ENCODE measurements around the gene SEH1L.
"Not testable (repeated sequence)": the region's sequence is repeated elsewhere in the genome, so short reads cannot be mapped to it uniquely, and the experiment has no call there.

The SEH1L gene

GRCh38 chr18:12968115-12968514, 20.3 kb downstream of the SEH1L start:
- TF ChIP-seq CTCF (IDR thresholded peaks at IDR 0.05; ENCODE audit: extremely low read depth, missing control alignments), result no peak
- DNase-seq (ENCODE audit: low spot score), result no peak

GRCh38 chr18:12968619-12969018, 20.8 kb downstream of the SEH1L start:
- TF ChIP-seq CTCF (IDR thresholded peaks at IDR 0.05; ENCODE audit: extremely low read depth, missing control alignments), result no peak
- DNase-seq (ENCODE audit: low spot score), result no peak

- no peak for DNase-seq (ENCODE audit: low spot score)
- no peak for TF ChIP-seq CTCF (IDR thresholded peaks at IDR 0.05; ENCODE audit: extremely low read depth, missing control alignments)
Observed at GRCh38 chr18:12973562-12974213, 25.9 kb downstream of the SEH1L start.

- no peak for TF ChIP-seq CTCF (IDR thresholded peaks at IDR 0.05; ENCODE audit: extremely low read depth, missing control alignments)
- DNase-seq (ENCODE audit: low spot score), result no peak
Observed at GRCh38 chr18:12975488-12975887, 27.7 kb downstream of the SEH1L start.

- no peak for TF ChIP-seq CTCF (IDR thresholded peaks at IDR 0.05; ENCODE audit: extremely low read depth, missing control alignments)
- no peak for DNase-seq (ENCODE audit: low spot score)
Observed at GRCh38 chr18:12976305-12976704, 28.5 kb downstream of the SEH1L start.

- not testable (repeated sequence) for DNase-seq (ENCODE audit: low spot score)
Observed at GRCh38 chr18:12980065-12980464, 32.3 kb downstream of the SEH1L start.

- DNase-seq (ENCODE audit: low spot score), result no peak
Observed at GRCh38 chr18:12989397-12990122, 41.7 kb downstream of the SEH1L start.

More at GRCh38 chr18:12989397-12990122, 41.7 kb downstream of the SEH1L start:
- no peak for TF ChIP-seq CTCF (IDR thresholded peaks at IDR 0.05; ENCODE audit: extremely low read depth, missing control alignments)

All from GM20000 (cell line).